OCI-LY1 (cell line): ENCODE data around the gene MRGPRE.

ENCODE experiments used
- H2AFZ ChIP-seq: fragments of 200-600 bp; sonication (generic), shearing (Covaris generic); 2 replicates; pipeline ENCODE4 v1.6.0; 2014; ENCODE audit warnings: antibody characterized with exemption, mild to moderate bottlenecking, low read length
- H3F3A ChIP-seq: fragments of 200-600 bp; sonication (generic), shearing (Covaris generic); 2 replicates; pipeline ENCODE4 v1.6.0; 2014; ENCODE audit warnings: mild to moderate bottlenecking, antibody characterized with exemption, low read length, moderate library complexity; ENCODE audit not compliant: insufficient read depth
- H3K27ac ChIP-seq: fragments of 200-600 bp; sonication (generic); 2 replicates; pipeline ENCODE4 v1.5.1; 2014; ENCODE audit warnings: low read length, mixed run types, mild to moderate bottlenecking, low read depth; ENCODE audit not compliant: poor library complexity, severe bottlenecking
- H3K27me3 ChIP-seq: fragments of 200-600 bp; sonication (generic); 2 replicates; pipeline ENCODE4 v1.6.0; 2014; ENCODE audit warnings: antibody characterized with exemption, mild to moderate bottlenecking, low read length, moderate library complexity; ENCODE audit not compliant: insufficient read depth
- H3K36me3 ChIP-seq: fragments of 200-600 bp; sonication (generic); 2 replicates; pipeline ENCODE4 v1.6.1; 2014; ENCODE audit warnings: mild to moderate bottlenecking, antibody characterized with exemption, low read length, moderate library complexity, mixed read lengths; ENCODE audit not compliant: insufficient read depth
- H3K4me1 ChIP-seq: fragments of 200-600 bp; sonication (generic); 2 replicates; pipeline ENCODE4 v1.5.1; 2014; ENCODE audit warnings: mild to moderate bottlenecking, low read length, moderate library complexity; ENCODE audit not compliant: insufficient read depth, severe bottlenecking
- H3K4me2 ChIP-seq: fragments of 200-600 bp; sonication (generic), shearing (Covaris generic); 2 replicates; pipeline ENCODE4 v1.6.1; 2014; ENCODE audit warnings: low read length
- H3K4me3 ChIP-seq: fragments of 200-600 bp; sonication (generic); 2 replicates; pipeline ENCODE4 v1.5.1; 2014; ENCODE audit warnings: low read length, low read depth, mild to moderate bottlenecking, mixed read lengths; ENCODE audit not compliant: poor library complexity, severe bottlenecking
- H3K79me2 ChIP-seq: fragments of 200-600 bp; shearing (Covaris generic); 2 replicates; pipeline ENCODE4 v1.6.1; 2016; ENCODE audit warnings: mixed run types, low read length, mixed read lengths; ENCODE audit not compliant: insufficient read depth
- H3K9ac ChIP-seq: fragments of 200-600 bp; sonication (generic), shearing (Covaris generic); 2 replicates; pipeline ENCODE4 v1.6.1; 2014; ENCODE audit warnings: mild to moderate bottlenecking, low read length, mixed read lengths
- H3K9me2 ChIP-seq: fragments of 200-600 bp; sonication (generic), shearing (Covaris generic); 2 replicates; pipeline ENCODE4 v1.6.1; 2014; ENCODE audit warnings: low read depth, mild to moderate bottlenecking, low read length, mixed read lengths
- H3K9me3 ChIP-seq: fragments of 200-600 bp; shearing (Covaris generic); 2 replicates; pipeline ENCODE4 v1.6.1; 2014; ENCODE audit warnings: low read length, mixed read lengths
- H4K20me1 ChIP-seq: fragments of 200-600 bp; sonication (generic), shearing (Covaris generic); 2 replicates; pipeline ENCODE4 v1.6.0; 2016; ENCODE audit warnings: mild to moderate bottlenecking, low read length; ENCODE audit not compliant: insufficient read depth
- CTCF ChIP-seq: fragments of 200-600 bp; sonication (generic), shearing (Covaris generic); IDR thresholded peaks from 2 replicates; pipeline ENCODE4 v1.5.1; 2017; ENCODE audit warnings: mild to moderate bottlenecking, antibody characterized with exemption, low read length, moderate library complexity, mixed read lengths
- EZH2 ChIP-seq: fragments of 200-600 bp; sonication (generic), shearing (Covaris generic); IDR thresholded peaks from 2 replicates; pipeline ENCODE4 v1.8.0; 2017; ENCODE audit warnings: borderline replicate concordance, mixed run types, mild to moderate bottlenecking, antibody characterized with exemption, low read length, moderate library complexity, mixed read lengths

The MRGPRE gene

GRCh38 chr11:3216027-3216525 lies 16.1 kb downstream of the MRGPRE start:
- no peaks in the 10 kb centered on the region for H3K27me3 ChIP-seq

DNA sequence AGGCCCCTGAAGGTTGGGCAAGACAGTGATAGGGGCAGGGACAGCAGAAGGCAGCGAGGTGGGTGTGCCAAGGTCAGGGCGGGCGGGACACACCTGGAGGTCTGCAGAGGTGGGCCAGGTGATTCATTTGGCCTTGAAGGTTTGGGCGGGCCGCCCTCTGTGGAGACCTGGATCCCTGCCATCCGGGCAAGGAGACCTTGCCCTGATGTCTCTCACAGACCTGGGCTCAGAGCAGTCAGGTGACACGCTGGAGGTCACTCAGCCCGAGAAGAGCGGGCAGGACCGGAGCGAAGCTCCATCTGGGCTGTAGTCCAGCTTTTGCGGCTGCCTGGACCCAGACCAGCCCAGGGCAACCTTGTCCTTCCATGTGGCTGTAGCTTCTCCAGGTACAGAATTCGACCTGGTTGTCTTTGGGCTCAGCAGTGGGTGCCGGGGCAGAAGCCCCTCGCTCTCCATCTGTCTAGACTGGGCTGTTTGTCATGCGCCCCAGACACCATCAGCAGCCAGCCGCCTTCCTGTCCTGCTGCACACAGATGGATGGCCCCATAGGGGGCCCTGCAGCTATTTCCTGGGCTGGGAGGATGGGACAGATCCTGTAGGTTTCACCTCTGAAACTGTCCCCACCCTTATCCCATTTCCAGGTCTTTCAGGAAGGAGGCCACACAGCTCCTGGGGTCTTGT lies 16.7 kb downstream of the MRGPRE start:
- no peaks in the 10 kb centered on the region for H3K27me3 ChIP-seq
- no peaks in the 10 kb centered on the region for H3F3A ChIP-seq
- H3K4me1 ChIP-seq: peaks cover 7% of the 10 kb centered on the region
- H3K79me2 ChIP-seq: no peaks in the 10 kb centered on the region
- H3K9me2 ChIP-seq: no peaks in the 10 kb centered on the region
- no peak overlapping the region for H3K9ac ChIP-seq
- no peak overlapping the region for H3K27ac ChIP-seq
- no peaks in the 10 kb centered on the region for H3K36me3 ChIP-seq
- H3K4me3 ChIP-seq: no peak overlapping the region
- H3K9me3 ChIP-seq: no peaks in the 10 kb centered on the region
- no peaks in the 10 kb centered on the region for H4K20me1 ChIP-seq
- TF ChIP-seq EZH2: no peak
- no peak for TF ChIP-seq CTCF
- H2AFZ ChIP-seq: no peak overlapping the region
- no peak overlapping the region for H3K4me2 ChIP-seq

More at GRCh38 chr11:3216027-3216525, 16.1 kb downstream of the MRGPRE start:
- H3K4me1 ChIP-seq: peaks cover 7% of the 10 kb centered on the region
- no peaks in the 10 kb centered on the region for H3K36me3 ChIP-seq
- H3K79me2 ChIP-seq: no peaks in the 10 kb centered on the region
- TF ChIP-seq CTCF (no peak), EZH2 (no peak)
- no peak overlapping the region for H3K9ac ChIP-seq
- H2AFZ ChIP-seq: no peak overlapping the region
- H3F3A ChIP-seq: no peaks in the 10 kb centered on the region
- H3K4me2 ChIP-seq: no peak overlapping the region
- H3K9me3 ChIP-seq: no peaks in the 10 kb centered on the region
- H3K27ac ChIP-seq: no peak overlapping the region
- no peak overlapping the region for H3K4me3 ChIP-seq
- no peaks in the 10 kb centered on the region for H4K20me1 ChIP-seq
- H3K9me2 ChIP-seq: no peaks in the 10 kb centered on the region

GRCh38 chr11:3214420-3214699 lies 17.9 kb downstream of the MRGPRE start:
- Histone ChIP-seq H3K27ac (no peak overlapping the region), H3K4me3 (no peak overlapping the region), H3K4me1 (peaks cover 7% of the 10 kb centered on the region), H3K9me2 (no peaks in the 10 kb centered on the region), H3K27me3 (no peaks in the 10 kb centered on the region), H3K4me2 (no peak overlapping the region), H3K9me3 (no peaks in the 10 kb centered on the region), H3K36me3 (no peaks in the 10 kb centered on the region), H2AFZ (no peak overlapping the region), H3F3A (no peaks in the 10 kb centered on the region), H3K9ac (no peak overlapping the region), H4K20me1 (no peaks in the 10 kb centered on the region), H3K79me2 (no peaks in the 10 kb centered on the region)
- TF ChIP-seq CTCF (no peak), EZH2 (no peak)
